Endothelial cell of umbilical vein (primary cell): ENCODE measurements around the gene CD47. TPM values are rescaled to one million over a fixed set of nuclear protein-coding genes. Genes with fewer than 3 reads are reported as not detected.

Experiments used
- BruUV-seq: library from RNA; stranded (reverse); fragments of 400-500 nt; replicated peaks from 2 replicates; lab custom pipeline; 2021; lab: Mats Ljungman, UMichigan
- CTCF ChIA-PET: fragments of 300-600, 350-600 bp; sonication (Branson Sonifier 250); formaldehyde crosslinking; loops from one replicate; lab custom pipeline; 2021; ENCODE audit warnings: antibody characterized with exemption, inconsistent platforms; lab: Charles Lee
- POLR2A ChIA-PET: fragments of 300-600, 350-600 bp; sonication (Branson Sonifier 250); formaldehyde crosslinking; loops from one replicate; lab custom pipeline; 2021; ENCODE audit warnings: antibody characterized with exemption, inconsistent platforms; lab: Charles Lee
- DNase-seq: peaks from one replicate; pipeline ENCODE4 v3.0.0-alpha.2; 2011; ENCODE audit warnings: low read depth, low spot score
- FAIRE-seq: peaks from 2 replicates; lab custom pipeline; 2011; peaks lifted over from hg19 to GRCh38; lab: Jason Lieb, UNC
- H2AFZ ChIP-seq: 2 replicates; pipeline ENCODE4 v1.6.0; 2012; ENCODE audit warnings: low read depth, low read length, control low read depth, inconsistent platforms
- H3K27ac ChIP-seq: 2 replicates; pipeline ENCODE4 v1.5.1; 2011; ENCODE audit warnings: low read depth, mild to moderate bottlenecking, control low read depth, low read length, moderate library complexity; ENCODE audit not compliant: insufficient read depth
- H3K27me3 ChIP-seq, 2 experiments: 2 replicates each; pipeline versions ENCODE4 v1.6.0 to v1.6.1; 2011; ENCODE audit warnings: low read length in 2 of 2, mixed read lengths in 1 of 2; ENCODE audit not compliant: control insufficient read depth in 2 of 2, insufficient read depth in 2 of 2
- H3K36me3 ChIP-seq, 2 experiments: 2 replicates in 1 of 2; 3 replicates in 1 of 2; pipeline ENCODE4 v1.5.1; 2011; ENCODE audit warnings: low read length in 2 of 2, mild to moderate bottlenecking in 1 of 2, moderate library complexity in 1 of 2; ENCODE audit not compliant: control insufficient read depth in 2 of 2, insufficient read depth in 2 of 2; ENCODE audit errors: extremely low read depth in 1 of 2
- H3K4me1 ChIP-seq: 3 replicates; pipeline ENCODE4 v1.5.1; 2011; ENCODE audit warnings: mild to moderate bottlenecking, low read length; ENCODE audit not compliant: control insufficient read depth, insufficient read depth; ENCODE audit errors: extremely low read depth
- H3K4me2 ChIP-seq: 2 replicates; pipeline ENCODE4 v1.6.1; 2011; ENCODE audit warnings: low read length, control low read depth, mixed read lengths; ENCODE audit not compliant: insufficient read depth
- H3K4me3 ChIP-seq, 3 experiments: fragments of 200-600 bp in 1 of 3; sonication (generic), shearing (Covaris generic) in 1 of 3; replicated peaks in 1 of 3; 2 replicates each; pipeline ENCODE4 v1.5.1; 2011 to 2016; ENCODE audit warnings: control low read depth in 3 of 3, low read length in 3 of 3, mild to moderate bottlenecking in 2 of 3, inconsistent platforms in 1 of 3, low read depth in 1 of 3, moderate library complexity in 1 of 3; ENCODE audit not compliant: insufficient read depth in 1 of 3
- H3K79me2 ChIP-seq: 2 replicates; pipeline ENCODE4 v1.6.0; 2012; ENCODE audit warnings: low read length, inconsistent platforms; ENCODE audit not compliant: control insufficient read depth, insufficient read depth
- H3K9ac ChIP-seq: replicated peaks from 2 replicates; pipeline ENCODE3; 2011; ENCODE audit warnings: low read length, control low read depth; ENCODE audit not compliant: insufficient read depth; ENCODE audit errors: extremely low read depth
- H3K9me1 ChIP-seq: replicated peaks from 3 replicates; pipeline ENCODE4 v1.6.0; 2011; ENCODE audit warnings: mild to moderate bottlenecking, low read length; ENCODE audit not compliant: control insufficient read depth, insufficient read depth; ENCODE audit errors: extremely low read depth
- H3K9me3 ChIP-seq: replicated peaks from 2 replicates; pipeline ENCODE4 v1.5.1; 2012; ENCODE audit warnings: low read length, inconsistent platforms; ENCODE audit not compliant: control insufficient read depth, insufficient read depth
- H4K20me1 ChIP-seq: replicated peaks from 2 replicates; pipeline ENCODE3; 2011; ENCODE audit warnings: mild to moderate bottlenecking, low read length; ENCODE audit not compliant: control insufficient read depth, insufficient read depth; ENCODE audit errors: extremely low read depth
- FOS ChIP-seq: IDR thresholded peaks from 2 replicates; pipeline ENCODE4 v1.6.1; 2011; ENCODE audit warnings: mild to moderate bottlenecking, low read length, moderate library complexity, borderline replicate concordance; ENCODE audit not compliant: insufficient read depth
- GATA2 ChIP-seq: IDR thresholded peaks from 2 replicates; pipeline ENCODE4 v1.7.0; 2011; ENCODE audit warnings: low read depth, mild to moderate bottlenecking, moderate library complexity, mixed read lengths, low read length; ENCODE audit not compliant: insufficient read length, insufficient read depth
- JUN ChIP-seq: IDR thresholded peaks from 2 replicates; pipeline ENCODE4 v1.6.1; 2011; ENCODE audit warnings: borderline replicate concordance, low read depth; ENCODE audit not compliant: insufficient read length, insufficient read depth
- MAX ChIP-seq: IDR thresholded peaks from 2 replicates; pipeline ENCODE4 v1.6.1; 2011; ENCODE audit not compliant: insufficient read depth, insufficient read length
- MYC ChIP-seq: IDR thresholded peaks from one replicate; pipeline ENCODE4 v1.6.1; 2011; ENCODE audit warnings: mild to moderate bottlenecking, low read depth, low read length
- POLR2A ChIP-seq: IDR thresholded peaks from 2 replicates; pipeline ENCODE4 v1.6.1; 2012; ENCODE audit warnings: low read depth, mild to moderate bottlenecking, control low read depth, low read length
- POLR2AphosphoS5 ChIP-seq: IDR thresholded peaks from 2 replicates; pipeline ENCODE4 v1.6.1; 2012; ENCODE audit warnings: low read depth, mild to moderate bottlenecking, control low read depth, low read length, moderate library complexity; ENCODE audit not compliant: insufficient read depth
- dilution Hi-C: fragments of 300-500 bp; cut with MboI; formaldehyde crosslinking; loops from one replicate; pipeline ENCODE4 v1.15.0; 2019; ENCODE audit warnings: low sequenced_read_pairs; ENCODE audit not compliant: extremely low pct_ligation_motif_present
- intact Hi-C: fragments of 100-400 bp; cut with micrococcal nuclease; formaldehyde crosslinking; loops from one replicate; pipeline ENCODE4 v1.10.0; 2022
- polyA plus RNA-seq, 4 experiments: library from polyadenylated mRNA; depleted of rRNA in 3 of 4; stranded (reverse) in 3 of 4; unstranded in 1 of 4; fragments of >200 nt; gene quantifications; 2 replicates each; pipeline versions ENCODE4 v1.2.1 to v1.2.3, GENCODE V29; 2011 to 2012; ENCODE audit warnings: missing spikeins in 1 of 4
- total RNA-seq: library from RNA; stranded (reverse); gene quantifications from 2 replicates; pipeline ENCODE4 v1.2.3, GENCODE V29; 2021
- TF ChIP-seq, protein P1 (sequence below), 2 donors: IDR thresholded peaks; 1 replicate in 1 of 2; 2 replicates in 1 of 2; pipeline ENCODE4 v1.5.1; 2011; ENCODE audit warnings: low read length in 2 of 2, mild to moderate bottlenecking in 2 of 2, moderate library complexity in 2 of 2, control low read depth in 1 of 2, inconsistent platforms in 1 of 2, low read depth in 1 of 2; ENCODE audit not compliant: insufficient read depth in 1 of 2; ENCODE audit errors: extremely low read depth in 1 of 2

The CD47 gene
- total and polyA plus RNA-seq, 2 donors (not counting 3 experiments of a cell fraction or from before 2014, with no cell fraction given), result 29.3 to 32.2 TPM

- TF ChIP-seq POLR2AphosphoS5 (no peak), POLR2A (no peak), FOS (no peak), GATA2 (no peak), JUN (no peak), MAX (no peak), MYC (no peak)
- TF ChIP-seq, protein P1, sequence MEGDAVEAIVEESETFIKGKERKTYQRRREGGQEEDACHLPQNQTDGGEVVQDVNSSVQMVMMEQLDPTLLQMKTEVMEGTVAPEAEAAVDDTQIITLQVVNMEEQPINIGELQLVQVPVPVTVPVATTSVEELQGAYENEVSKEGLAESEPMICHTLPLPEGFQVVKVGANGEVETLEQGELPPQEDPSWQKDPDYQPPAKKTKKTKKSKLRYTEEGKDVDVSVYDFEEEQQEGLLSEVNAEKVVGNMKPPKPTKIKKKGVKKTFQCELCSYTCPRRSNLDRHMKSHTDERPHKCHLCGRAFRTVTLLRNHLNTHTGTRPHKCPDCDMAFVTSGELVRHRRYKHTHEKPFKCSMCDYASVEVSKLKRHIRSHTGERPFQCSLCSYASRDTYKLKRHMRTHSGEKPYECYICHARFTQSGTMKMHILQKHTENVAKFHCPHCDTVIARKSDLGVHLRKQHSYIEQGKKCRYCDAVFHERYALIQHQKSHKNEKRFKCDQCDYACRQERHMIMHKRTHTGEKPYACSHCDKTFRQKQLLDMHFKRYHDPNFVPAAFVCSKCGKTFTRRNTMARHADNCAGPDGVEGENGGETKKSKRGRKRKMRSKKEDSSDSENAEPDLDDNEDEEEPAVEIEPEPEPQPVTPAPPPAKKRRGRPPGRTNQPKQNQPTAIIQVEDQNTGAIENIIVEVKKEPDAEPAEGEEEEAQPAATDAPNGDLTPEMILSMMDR (IDR thresholded peaks at IDR 0.05; ENCODE audit: extremely low read depth in 1 of 2, insufficient read depth in 1 of 2, low read depth in 1 of 2, low read length in 2 of 2), result no peak
- dilution Hi-C loops (no loop called here), intact Hi-C loops (no loop called here)
- no peaks in the 10 kb centered on the region for H3K9me3 ChIP-seq
- FAIRE-seq, result no peak
- no peak overlapping the region for H3K4me3 ChIP-seq
- H2AFZ ChIP-seq, result no peak overlapping the region
- H3K27me3 ChIP-seq, result no peaks in the 10 kb centered on the region
- no peak overlapping the region for H3K27ac ChIP-seq
- H3K79me2 ChIP-seq, result peaks cover 6% of the 10 kb centered on the region
- POLR2A ChIA-PET, result no interaction called here
- H3K9me1 ChIP-seq, result no peaks in the 10 kb centered on the region
- H4K20me1 ChIP-seq, result no peaks in the 10 kb centered on the region
- no peak overlapping the region for H3K9ac ChIP-seq
- CTCF ChIA-PET, result interaction anchor here (1.0 kb wide), 2 partner anchors 22 to 838 kb away, joined by 3 read pairs; no protein-coding TSS in a partner anchor
- no peaks in the 10 kb centered on the region for H3K4me1 ChIP-seq
- no peak for DNase-seq
- no peak overlapping the region for H3K4me2 ChIP-seq
- BruUV-seq, result no TSS peak
- no peaks in the 10 kb centered on the region for H3K36me3 ChIP-seq
Observed at GRCh38 chr3:108073764-108074431, 16.9 kb downstream of the CD47 start.
